GM23248 (cell line): ENCODE measurements around the gene ACSF3. TPM values are rescaled to one million over a fixed set of nuclear protein-coding genes. Genes with fewer than 3 reads are reported as not detected.

Experiments used
- DNase-seq: peaks from one replicate; pipeline ENCODE4 v3.0.0-alpha.2; 2015
- H2AFZ ChIP-seq: fragments of 200-600 bp; sonication (generic); 2 replicates; pipeline ENCODE4 v1.6.1; 2016; ENCODE audit warnings: antibody characterized with exemption
- H3F3A ChIP-seq: fragments of 200-600 bp; sonication (generic); 2 replicates; pipeline ENCODE4 v1.6.1; 2016; ENCODE audit warnings: mild to moderate bottlenecking, antibody characterized with exemption, mixed run types; ENCODE audit not compliant: insufficient read depth
- H3K27ac ChIP-seq: fragments of 200-600 bp; sonication (generic); 2 replicates; pipeline ENCODE4 v1.5.1; 2016; ENCODE audit warnings: mild to moderate bottlenecking
- H3K27me3 ChIP-seq: fragments of 200-600 bp; sonication (generic); replicated peaks from 2 replicates; pipeline ENCODE4 v1.6.1; 2016; ENCODE audit warnings: mild to moderate bottlenecking; ENCODE audit not compliant: insufficient read depth
- H3K36me3 ChIP-seq: fragments of 200-600 bp; sonication (generic); 2 replicates; pipeline ENCODE4 v1.6.1; 2016; ENCODE audit warnings: low read depth, mild to moderate bottlenecking
- H3K4me1 ChIP-seq: fragments of 200-600 bp; sonication (generic); 2 replicates; pipeline ENCODE4 v1.6.1; 2016; ENCODE audit warnings: mild to moderate bottlenecking; ENCODE audit not compliant: insufficient read depth
- H3K4me2 ChIP-seq: fragments of 200-600 bp; sonication (generic); one replicate; pipeline ENCODE4 v1.6.1; 2016; ENCODE audit warnings: mild to moderate bottlenecking; ENCODE audit not compliant: unreplicated experiment
- H3K4me3 ChIP-seq: fragments of 200-600 bp; sonication (generic); 2 replicates; pipeline ENCODE4 v1.5.1; 2016; ENCODE audit warnings: mild to moderate bottlenecking
- H3K79me2 ChIP-seq: fragments of 200-600 bp; sonication (generic); 2 replicates; pipeline ENCODE4 v1.6.1; 2016; ENCODE audit warnings: mild to moderate bottlenecking; ENCODE audit not compliant: insufficient read depth
- H3K9ac ChIP-seq: fragments of 200-600 bp; sonication (generic); 2 replicates; pipeline ENCODE4 v1.6.1; 2016; ENCODE audit warnings: mild to moderate bottlenecking
- H3K9me2 ChIP-seq: fragments of 200-600 bp; sonication (generic); 2 replicates; pipeline ENCODE4 v1.6.1; 2016; ENCODE audit warnings: mixed run types, mild to moderate bottlenecking, moderate library complexity; ENCODE audit not compliant: insufficient read depth
- H3K9me3 ChIP-seq: fragments of 200-600 bp; sonication (generic); one replicate; pipeline ENCODE4 v1.6.1; 2017; ENCODE audit warnings: low read depth
- H4K20me1 ChIP-seq: fragments of 200-600 bp; sonication (generic); 2 replicates; pipeline ENCODE4 v1.6.0; 2016; ENCODE audit not compliant: insufficient read depth
- EZH2 ChIP-seq: fragments of 200-600 bp; sonication (generic); IDR thresholded peaks from 2 replicates; pipeline ENCODE4 v1.6.1; 2018; ENCODE audit warnings: antibody characterized with exemption, mild to moderate bottlenecking; ENCODE audit not compliant: insufficient read depth, poor library complexity, severe bottlenecking
- EZH2phosphoT487 ChIP-seq: fragments of 200-600 bp; sonication (generic); IDR thresholded peaks from 2 replicates; pipeline ENCODE4 v1.6.1; 2018; ENCODE audit warnings: antibody characterized with exemption, moderate library complexity, mild to moderate bottlenecking, low read depth; ENCODE audit not compliant: insufficient read depth
- WGBS, 2 experiments: methylation state at CpG; one replicate each; pipeline ENCODE4 v1.1.6; 2015 to 2017; ENCODE audit warnings: low lambda C conversion rate in 2 of 2, low coverage in 1 of 2; ENCODE audit errors: missing lambda C conversion rate in 2 of 2; 5-methylcytosine and 5-hydroxymethylcytosine counted together
- in situ Hi-C: fragments of 300-500 bp; cut with MboI; formaldehyde crosslinking; loops from 2 replicates; pipeline ENCODE4 v1.15.0; 2020
- polyA plus RNA-seq: library from polyadenylated mRNA; unstranded; fragments of >200 nt; fragmentation: Nextera tagmentation; extraction: Ambion mirVana; gene quantifications from 2 replicates; pipeline ENCODE4 v1.2.1, GENCODE V29; 2016
- total RNA-seq: library from RNA; depleted of rRNA; stranded (reverse); fragments of >200 nt; shearing (Covaris generic); gene quantifications from 2 replicates; pipeline ENCODE4 v1.2.3, GENCODE V29; 2014; rRNA removed

ACSF3 gene
- total and polyA plus RNA-seq, 2 experiments from 2014 or later: 15.9 to 17.1 TPM

- Histone ChIP-seq H3K79me2 (no peaks in the 10 kb centered on the region), H2AFZ (peak overlapping the region; percentile 44; the same call in 1 of the 2 replicates), H3K27ac (no peak overlapping the region), H3K27me3 (peaks cover 37% of the 10 kb centered on the region), H4K20me1 (no peaks in the 10 kb centered on the region), H3K9me3 (no peaks in the 10 kb centered on the region), H3K9ac (no peak overlapping the region), H3K4me3 (peak overlapping the region; percentile 26; the same call in 1 of the 2 replicates), H3K4me1 (no peaks in the 10 kb centered on the region), H3K4me2 (peak overlapping the region; percentile 1), H3K9me2 (no peaks in the 10 kb centered on the region), H3K36me3 (no peaks in the 10 kb centered on the region), H3F3A (peaks cover 16% of the 10 kb centered on the region)
- DNase-seq: no peak
- WGBS, 2 experiments: 45 to 55% methylated on average over 39 to 49 of the region's 49 CpGs
- TF ChIP-seq EZH2phosphoT487: no peak
- TF ChIP-seq EZH2: peak; percentile 37
- in situ Hi-C loops: no loop called here
Measured at GRCh38 chr16:89202422-89203215, 109.0 kb downstream of the ACSF3 start.

Other genes with a start within 250 kb of the ACSF3 start
- gene GALNS, start 236.9 kb upstream of the ACSF3 start, total RNA-seq: 21.5 and 24.0 TPM in 2 replicates
- gene GALNS, start 236.9 kb upstream of the ACSF3 start, polyA plus RNA-seq: 38.8 and 39.0 TPM in 2 replicates
- gene TRAPPC2L, start 236.7 kb upstream of the ACSF3 start, total RNA-seq: 18.7 and 20.4 TPM in 2 replicates
- gene TRAPPC2L, start 236.7 kb upstream of the ACSF3 start, polyA plus RNA-seq: 83.2 and 90.9 TPM in 2 replicates
- not detected in 2 replicates for gene PABPN1L, start 227.2 kb upstream of the ACSF3 start, total RNA-seq
- not detected in 2 replicates for gene PABPN1L, start 227.2 kb upstream of the ACSF3 start, polyA plus RNA-seq
- not detected in 2 replicates for gene CBFA2T3, start 116.6 kb upstream of the ACSF3 start, total RNA-seq
- gene CBFA2T3, start 116.6 kb upstream of the ACSF3 start, polyA plus RNA-seq: 0.08 TPM in 1 of 2 replicates, not detected in the other
- gene CDH15, start 77.9 kb downstream of the ACSF3 start, total RNA-seq: not detected in 2 replicates
- gene CDH15, start 77.9 kb downstream of the ACSF3 start, polyA plus RNA-seq: 0.06 TPM in 2 replicates
- not detected in 2 replicates for gene SLC22A31, start 106.7 kb downstream of the ACSF3 start, total RNA-seq
- not detected in 2 replicates for gene SLC22A31, start 106.7 kb downstream of the ACSF3 start, polyA plus RNA-seq
- 3.6 and 16.6 TPM in 2 replicates for gene ZNF778, start 123.9 kb downstream of the ACSF3 start, total RNA-seq
- gene ZNF778, start 123.9 kb downstream of the ACSF3 start, polyA plus RNA-seq: 3.0 and 4.0 TPM in 2 replicates